Uterus (tissue), 2 donors: ENCODE results near the gene NCSTN.

Experiments used
- POLR2A ChIP-seq, 2 donors: fragments of 450-650 bp; IDR thresholded peaks; one replicate each; pipeline ENCODE4 v1.6.1; 2016; ENCODE audit warnings: antibody characterized with exemption in 2 of 2, mild to moderate bottlenecking in 1 of 2, moderate library complexity in 1 of 2
- TF ChIP-seq, protein P1 (sequence below), 4 experiments: fragments of 200-600 bp in 2 of 4; fragments of 450-650 bp in 2 of 4; sonication (generic) in 2 of 4; IDR thresholded peaks; one replicate each; pipeline ENCODE4 v1.5.1; 2016 to 2019; ENCODE audit warnings: antibody characterized with exemption in 4 of 4, mild to moderate bottlenecking in 2 of 4, moderate library complexity in 1 of 4

DNA sequence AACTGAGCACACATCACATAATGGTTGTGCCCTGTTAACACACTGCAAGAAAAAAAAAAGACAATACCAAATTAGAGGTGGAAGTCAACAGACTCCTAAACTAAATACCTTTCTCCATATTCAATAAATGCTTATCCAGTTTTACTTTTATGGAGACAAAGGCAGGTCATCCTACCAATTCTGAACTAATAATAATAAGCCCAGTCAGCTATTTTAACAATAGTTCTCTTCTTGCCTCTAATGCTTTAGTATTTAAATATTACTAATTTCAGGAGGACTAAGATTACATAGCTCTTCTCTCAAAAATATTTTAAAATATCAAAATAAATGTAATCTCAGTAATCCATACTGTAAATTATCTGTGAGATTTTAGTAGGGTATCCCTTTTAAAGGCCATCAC is 10.7 kb upstream of the NCSTN start:
- TF ChIP-seq, protein P1, sequence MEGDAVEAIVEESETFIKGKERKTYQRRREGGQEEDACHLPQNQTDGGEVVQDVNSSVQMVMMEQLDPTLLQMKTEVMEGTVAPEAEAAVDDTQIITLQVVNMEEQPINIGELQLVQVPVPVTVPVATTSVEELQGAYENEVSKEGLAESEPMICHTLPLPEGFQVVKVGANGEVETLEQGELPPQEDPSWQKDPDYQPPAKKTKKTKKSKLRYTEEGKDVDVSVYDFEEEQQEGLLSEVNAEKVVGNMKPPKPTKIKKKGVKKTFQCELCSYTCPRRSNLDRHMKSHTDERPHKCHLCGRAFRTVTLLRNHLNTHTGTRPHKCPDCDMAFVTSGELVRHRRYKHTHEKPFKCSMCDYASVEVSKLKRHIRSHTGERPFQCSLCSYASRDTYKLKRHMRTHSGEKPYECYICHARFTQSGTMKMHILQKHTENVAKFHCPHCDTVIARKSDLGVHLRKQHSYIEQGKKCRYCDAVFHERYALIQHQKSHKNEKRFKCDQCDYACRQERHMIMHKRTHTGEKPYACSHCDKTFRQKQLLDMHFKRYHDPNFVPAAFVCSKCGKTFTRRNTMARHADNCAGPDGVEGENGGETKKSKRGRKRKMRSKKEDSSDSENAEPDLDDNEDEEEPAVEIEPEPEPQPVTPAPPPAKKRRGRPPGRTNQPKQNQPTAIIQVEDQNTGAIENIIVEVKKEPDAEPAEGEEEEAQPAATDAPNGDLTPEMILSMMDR (IDR thresholded peaks at IDR 0.05) = no peak
- TF ChIP-seq POLR2A (IDR thresholded peaks at IDR 0.05) = no peak
